IMR-90 (cell line): Measurements from ENCODE around the gene SH2D6.

Experiments
- CEBPB ChIP-seq: IDR thresholded peaks from 2 replicates; pipeline ENCODE4 v1.6.1; 2012; ENCODE audit warnings: low read depth, low read length, improper control_type of control experiment
- MXI1 ChIP-seq: IDR thresholded peaks from 2 replicates; pipeline ENCODE4 v1.6.1; 2012; ENCODE audit warnings: low read depth, mild to moderate bottlenecking, low read length, moderate library complexity, borderline replicate concordance
- POLR2A ChIP-seq: IDR thresholded peaks from 2 replicates; pipeline ENCODE4 v1.6.1; 2012; ENCODE audit warnings: mild to moderate bottlenecking, low read depth, low read length
- RAD21 ChIP-seq: IDR thresholded peaks from 2 replicates; pipeline ENCODE4 v1.6.1; 2012; ENCODE audit warnings: low read length, improper control_type of control experiment
- RFX5 ChIP-seq: IDR thresholded peaks from 2 replicates; pipeline ENCODE4 v1.8.0; 2012; ENCODE audit warnings: low read depth, mild to moderate bottlenecking, low read length, moderate library complexity
- SMC3 ChIP-seq: fragments of 150-350 bp; IDR thresholded peaks from 2 replicates; pipeline ENCODE4 v1.6.1; 2016; ENCODE audit warnings: low read depth, mild to moderate bottlenecking, antibody characterized with exemption, low read length, moderate library complexity
- TF ChIP-seq, protein P1 (sequence below): conservative IDR thresholded peaks from 2 replicates; pipeline ENCODE4 v1.5.1; 2012; ENCODE audit warnings: mild to moderate bottlenecking, low read depth, low read length, improper control_type of control experiment
- TF ChIP-seq, protein P2 (sequence below): fragments of 150-350 bp; IDR thresholded peaks from 2 replicates; pipeline ENCODE4 v1.6.1; 2017; ENCODE audit warnings: mild to moderate bottlenecking, antibody characterized with exemption, low read length, low read depth

DNA sequence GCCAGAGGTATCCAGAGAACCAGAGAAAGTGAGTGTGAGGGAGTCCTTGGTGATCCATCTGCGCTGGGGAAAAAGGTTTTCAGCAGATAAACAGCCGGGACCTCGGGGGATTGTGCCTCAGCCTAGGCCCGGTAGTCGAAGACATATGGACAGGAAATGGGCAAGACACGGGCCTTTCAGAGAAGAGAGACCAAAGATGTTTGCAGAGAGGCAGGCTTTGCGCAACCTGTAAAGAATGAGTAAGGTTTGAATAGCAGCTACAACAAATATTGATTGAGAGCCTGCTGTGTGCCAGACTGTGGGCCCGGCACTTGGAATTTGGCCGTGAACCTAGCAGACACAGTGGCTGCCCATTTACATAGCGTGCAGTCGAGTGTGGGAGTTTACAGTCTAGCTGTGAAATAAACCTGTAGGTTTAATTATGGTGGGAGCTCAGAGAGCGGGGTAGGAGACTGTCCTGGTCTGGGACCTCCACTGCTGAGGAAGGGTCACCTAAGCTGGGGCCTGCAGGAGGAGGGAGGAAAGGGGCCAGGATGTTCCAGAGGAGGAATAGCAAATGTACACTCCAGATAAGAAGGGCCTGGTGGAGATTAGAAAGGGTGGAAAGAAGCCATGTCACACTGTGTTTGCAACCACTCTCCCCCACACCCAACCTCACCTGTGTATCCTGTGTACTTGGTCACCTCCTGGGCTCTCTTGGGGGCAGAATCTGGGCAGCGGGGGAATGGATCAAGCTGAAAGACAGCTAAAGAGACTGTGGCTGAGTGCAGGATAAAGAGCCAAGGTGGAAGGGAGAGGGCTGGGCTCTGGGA, 3.0 kb downstream of the SH2D6 start:
- TF ChIP-seq RFX5 (no peak), POLR2A (no peak), RAD21 (no peak), SMC3 (peak; percentile 11; the same call in 1 of the 2 replicates), MXI1 (no peak), CEBPB (peak; percentile 93)
- TF ChIP-seq, protein P1, sequence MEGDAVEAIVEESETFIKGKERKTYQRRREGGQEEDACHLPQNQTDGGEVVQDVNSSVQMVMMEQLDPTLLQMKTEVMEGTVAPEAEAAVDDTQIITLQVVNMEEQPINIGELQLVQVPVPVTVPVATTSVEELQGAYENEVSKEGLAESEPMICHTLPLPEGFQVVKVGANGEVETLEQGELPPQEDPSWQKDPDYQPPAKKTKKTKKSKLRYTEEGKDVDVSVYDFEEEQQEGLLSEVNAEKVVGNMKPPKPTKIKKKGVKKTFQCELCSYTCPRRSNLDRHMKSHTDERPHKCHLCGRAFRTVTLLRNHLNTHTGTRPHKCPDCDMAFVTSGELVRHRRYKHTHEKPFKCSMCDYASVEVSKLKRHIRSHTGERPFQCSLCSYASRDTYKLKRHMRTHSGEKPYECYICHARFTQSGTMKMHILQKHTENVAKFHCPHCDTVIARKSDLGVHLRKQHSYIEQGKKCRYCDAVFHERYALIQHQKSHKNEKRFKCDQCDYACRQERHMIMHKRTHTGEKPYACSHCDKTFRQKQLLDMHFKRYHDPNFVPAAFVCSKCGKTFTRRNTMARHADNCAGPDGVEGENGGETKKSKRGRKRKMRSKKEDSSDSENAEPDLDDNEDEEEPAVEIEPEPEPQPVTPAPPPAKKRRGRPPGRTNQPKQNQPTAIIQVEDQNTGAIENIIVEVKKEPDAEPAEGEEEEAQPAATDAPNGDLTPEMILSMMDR, result no peak
- TF ChIP-seq, protein P2, sequence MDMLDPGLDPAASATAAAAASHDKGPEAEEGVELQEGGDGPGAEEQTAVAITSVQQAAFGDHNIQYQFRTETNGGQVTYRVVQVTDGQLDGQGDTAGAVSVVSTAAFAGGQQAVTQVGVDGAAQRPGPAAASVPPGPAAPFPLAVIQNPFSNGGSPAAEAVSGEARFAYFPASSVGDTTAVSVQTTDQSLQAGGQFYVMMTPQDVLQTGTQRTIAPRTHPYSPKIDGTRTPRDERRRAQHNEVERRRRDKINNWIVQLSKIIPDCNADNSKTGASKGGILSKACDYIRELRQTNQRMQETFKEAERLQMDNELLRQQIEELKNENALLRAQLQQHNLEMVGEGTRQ, result no peak
